Activated CD4-positive, alpha-beta T cell treated with anti-CD3 and anti-CD28 coated beads for 36 hours (primary cell): ENCODE measurements around the gene KCNMA1. TPM values are rescaled to one million over a fixed set of nuclear protein-coding genes. Genes with fewer than 3 reads are reported as not detected.

Experiments
- ATAC-seq: fragments of 200-7000 bp; cut with Tn5 transposase; one replicate; pipeline ENCODE4 v1.10.0; 2021; ENCODE audit warnings: mild to moderate bottlenecking, moderate library complexity
- CTCF ChIA-PET: fragments of 350-600 bp; sonication (Branson Sonifier 250); formaldehyde crosslinking; loops from one replicate; lab custom pipeline; 2021; ENCODE audit warnings: antibody characterized with exemption; lab: Charles Lee
- POLR2A ChIA-PET: fragments of 350-600 bp; sonication (Branson Sonifier 250); formaldehyde crosslinking; loops from one replicate; lab custom pipeline; 2021; ENCODE audit warnings: antibody characterized with exemption, inconsistent platforms; lab: Charles Lee
- DNase-seq: peaks from one replicate; pipeline ENCODE4 v3.0.0-alpha.2; 2020
- H3K27ac Mint-ChIP-seq: one replicate; pipeline ENCODE4 v1.8.0; 2021; ENCODE audit warnings: mixed read lengths
- H3K27me3 Mint-ChIP-seq: one replicate; pipeline ENCODE4 v1.8.0; 2021; ENCODE audit warnings: mixed read lengths
- H3K36me3 Mint-ChIP-seq: one replicate; pipeline ENCODE4 v1.8.0; 2021; ENCODE audit warnings: low read depth, mixed read lengths
- H3K4me1 Mint-ChIP-seq: one replicate; pipeline ENCODE4 v1.8.0; 2021; ENCODE audit warnings: mixed read lengths
- H3K4me3 Mint-ChIP-seq: one replicate; pipeline ENCODE4 v1.8.0; 2021; ENCODE audit warnings: mild to moderate bottlenecking, moderate library complexity, mixed read lengths
- H3K9me3 Mint-ChIP-seq: one replicate; pipeline ENCODE4 v1.8.0; 2021; ENCODE audit warnings: low read depth, mixed read lengths
- intact Hi-C, 2 experiments: fragments of 100-400 bp; cut with DNase I in 1 of 2; cut with micrococcal nuclease in 1 of 2; formaldehyde crosslinking; loops; one replicate each; pipeline versions ENCODE4 v1.14.2 to v1.15.1; 2022 to 2024; cut with DNase I, micrococcal nuclease
- total RNA-seq, 2 experiments: library from RNA; stranded (reverse); gene quantifications; one replicate each; pipeline ENCODE4 v1.2.3, GENCODE V29; 2021

The KCNMA1 gene
- total RNA-seq, 2 experiments from 2014 or later: 0.18 TPM; not detected in 1

DNA sequence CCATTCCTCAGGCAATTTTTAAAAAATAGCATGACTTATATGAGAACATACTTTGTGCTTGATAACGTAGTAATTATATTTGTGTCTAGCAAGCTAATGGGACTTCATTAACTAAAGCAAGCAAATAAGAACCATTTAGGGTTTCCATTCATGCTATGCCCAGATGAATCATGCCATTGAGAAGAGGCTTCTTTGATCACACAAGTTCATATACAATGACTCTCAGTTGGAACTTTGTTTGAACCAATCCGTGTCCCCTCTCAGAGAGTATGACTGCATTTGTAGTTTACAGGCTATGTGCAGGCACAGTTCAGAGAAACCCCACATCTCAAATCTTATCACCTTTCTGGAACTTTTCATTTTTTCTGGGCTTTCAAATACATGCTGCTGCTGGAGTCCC lies 614.2 kb downstream of the KCNMA1 start:
- DNase-seq (no peak), ATAC-seq (no peak)
- no peaks in the 10 kb centered on the region for H3K4me1 Mint-ChIP-seq
- H3K27me3 Mint-ChIP-seq: peaks cover 6% of the 10 kb centered on the region
- ChIA-PET CTCF (interaction anchor here (1.8 kb wide), 1 partner anchor 18 kb away, joined by 4 read pairs; no protein-coding TSS in a partner anchor), POLR2A (no interaction called here)
- no peaks in the 10 kb centered on the region for H3K9me3 Mint-ChIP-seq
- intact Hi-C loops: no loop called here
- H3K36me3 Mint-ChIP-seq: no peaks in the 10 kb centered on the region
- H3K4me3 Mint-ChIP-seq: no peak overlapping the region
- H3K27ac Mint-ChIP-seq: no peak overlapping the region

GRCh38 chr10:77022671-77023070 lies 614.9 kb downstream of the KCNMA1 start:
- no peak overlapping the region for H3K4me3 Mint-ChIP-seq
- DNase-seq (no peak), ATAC-seq (no peak)
- H3K4me1 Mint-ChIP-seq: no peaks in the 10 kb centered on the region
- ChIA-PET CTCF (interaction anchor here (1.8 kb wide), 1 partner anchor 17 kb away, joined by 4 read pairs; no protein-coding TSS in a partner anchor), POLR2A (no interaction called here)
- peaks cover 4% of the 10 kb centered on the region for H3K27me3 Mint-ChIP-seq
- no peak overlapping the region for H3K27ac Mint-ChIP-seq
- H3K36me3 Mint-ChIP-seq: no peaks in the 10 kb centered on the region
- no peaks in the 10 kb centered on the region for H3K9me3 Mint-ChIP-seq
- intact Hi-C loops: no loop called here

DNA sequence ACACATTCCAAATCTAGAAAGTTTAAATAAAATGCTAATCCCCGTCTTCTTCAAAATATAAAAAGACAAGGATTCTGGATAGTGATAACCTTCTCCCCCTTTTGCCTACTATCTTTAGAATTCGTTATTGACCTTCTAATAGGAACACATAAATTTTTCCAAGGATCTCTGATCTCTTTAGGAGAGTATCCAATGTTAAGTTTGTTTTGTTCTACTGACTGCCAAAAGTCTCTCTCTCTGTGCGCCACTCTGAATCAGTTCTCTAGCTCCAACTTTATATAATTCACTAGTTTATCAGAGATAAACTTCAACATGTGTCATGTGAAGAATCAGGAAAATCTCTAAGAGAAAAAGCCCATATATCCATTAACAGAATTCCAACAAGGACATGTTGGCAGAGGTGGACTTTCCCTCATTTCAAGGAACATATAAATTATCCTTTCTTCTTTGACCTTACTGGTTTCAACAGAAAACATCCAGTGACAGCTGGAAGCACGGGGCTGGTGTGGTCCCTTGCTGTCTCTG lies 615.6 kb downstream of the KCNMA1 start:
- no peak for DNase-seq
- ATAC-seq: no peak
- Mint-ChIP-seq H3K4me1 (no peaks in the 10 kb centered on the region), H3K9me3 (no peaks in the 10 kb centered on the region), H3K4me3 (no peak overlapping the region), H3K27me3 (peaks cover 4% of the 10 kb centered on the region), H3K27ac (no peak overlapping the region), H3K36me3 (no peaks in the 10 kb centered on the region)
- intact Hi-C loops: no loop called here
- ChIA-PET POLR2A (no interaction called here), CTCF (interaction anchor here (1.8 kb wide), 1 partner anchor 17 kb away, joined by 4 read pairs; no protein-coding TSS in a partner anchor)

GRCh38 chr10:77020426-77021040 lies 617.1 kb downstream of the KCNMA1 start:
- no peaks in the 10 kb centered on the region for H3K36me3 Mint-ChIP-seq
- no peak for DNase-seq
- H3K27me3 Mint-ChIP-seq: peaks cover 2% of the 10 kb centered on the region
- ChIA-PET CTCF (interaction anchor here (0.6 kb wide), 1 partner anchor 42 kb away, joined by 7 read pairs; no protein-coding TSS in a partner anchor), POLR2A (no interaction called here)
- no peak for ATAC-seq
- H3K9me3 Mint-ChIP-seq: no peaks in the 10 kb centered on the region
- intact Hi-C loops: no loop called here
- H3K27ac Mint-ChIP-seq: no peak overlapping the region
- H3K4me1 Mint-ChIP-seq: no peaks in the 10 kb centered on the region
- H3K4me3 Mint-ChIP-seq: no peak overlapping the region

DNA sequence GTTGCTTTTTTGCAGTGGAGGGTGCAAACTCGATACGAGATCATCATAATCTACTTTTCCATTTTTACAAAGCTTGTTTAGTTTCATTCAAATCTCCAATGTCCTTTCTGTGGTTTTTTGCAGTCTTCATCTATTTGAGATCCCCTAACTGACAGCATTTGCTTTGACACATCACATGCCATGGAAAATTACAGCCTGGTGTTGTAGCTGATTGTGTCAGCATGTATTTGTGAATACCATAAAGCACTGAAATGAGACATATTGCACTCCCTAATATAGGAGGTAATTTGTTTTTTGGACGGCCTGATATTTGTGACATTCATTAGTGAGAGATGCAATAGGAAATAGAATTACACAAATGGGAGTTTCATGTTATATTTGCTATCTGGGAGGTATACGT lies 620.8 kb downstream of the KCNMA1 start:
- Mint-ChIP-seq H3K9me3 (no peaks in the 10 kb centered on the region), H3K27ac (no peak overlapping the region), H3K27me3 (peaks cover 3% of the 10 kb centered on the region), H3K4me1 (no peaks in the 10 kb centered on the region), H3K36me3 (no peaks in the 10 kb centered on the region), H3K4me3 (no peak overlapping the region)
- intact Hi-C loops: no loop called here
- CTCF ChIA-PET: interaction anchor here (1.7 kb wide), 1 partner anchor 20 kb away, joined by 6 read pairs; no protein-coding TSS in a partner anchor
- DNase-seq (no peak), ATAC-seq (no peak)
- POLR2A ChIA-PET: no interaction called here

DNA sequence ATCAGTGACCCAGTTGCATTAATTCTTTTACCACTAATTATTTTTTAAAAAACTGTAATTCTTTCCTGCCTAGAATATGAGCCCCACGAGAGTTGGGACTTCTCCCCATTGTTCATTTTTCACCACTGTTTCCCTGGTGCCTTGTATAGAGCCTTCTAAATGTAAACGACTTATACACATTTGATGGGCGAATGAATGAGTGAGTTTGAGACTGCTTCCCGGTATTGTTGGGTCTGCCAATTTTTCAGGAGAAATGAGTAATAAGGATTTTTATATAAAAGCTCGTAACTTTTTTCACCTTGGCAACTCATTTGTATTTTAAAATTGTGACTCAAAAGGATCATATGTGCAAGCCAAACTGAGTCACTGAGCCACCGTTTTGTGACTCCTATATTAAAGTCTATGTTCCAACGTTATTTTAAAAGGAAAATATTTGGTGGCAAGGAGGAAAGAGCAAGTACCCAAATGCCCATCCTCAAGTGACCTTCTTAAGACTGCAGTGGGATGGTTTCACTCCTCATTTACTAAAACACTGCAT lies 621.3 kb downstream of the KCNMA1 start:
- no peaks in the 10 kb centered on the region for H3K36me3 Mint-ChIP-seq
- no peak overlapping the region for H3K27ac Mint-ChIP-seq
- ATAC-seq (no peak), DNase-seq (no peak)
- intact Hi-C loops: no loop called here
- peaks cover 3% of the 10 kb centered on the region for H3K27me3 Mint-ChIP-seq
- ChIA-PET CTCF (interaction anchor here (1.7 kb wide), 1 partner anchor 21 kb away, joined by 6 read pairs; no protein-coding TSS in a partner anchor), POLR2A (no interaction called here)
- H3K9me3 Mint-ChIP-seq: no peaks in the 10 kb centered on the region
- H3K4me1 Mint-ChIP-seq: no peaks in the 10 kb centered on the region
- H3K4me3 Mint-ChIP-seq: no peak overlapping the region

DNA sequence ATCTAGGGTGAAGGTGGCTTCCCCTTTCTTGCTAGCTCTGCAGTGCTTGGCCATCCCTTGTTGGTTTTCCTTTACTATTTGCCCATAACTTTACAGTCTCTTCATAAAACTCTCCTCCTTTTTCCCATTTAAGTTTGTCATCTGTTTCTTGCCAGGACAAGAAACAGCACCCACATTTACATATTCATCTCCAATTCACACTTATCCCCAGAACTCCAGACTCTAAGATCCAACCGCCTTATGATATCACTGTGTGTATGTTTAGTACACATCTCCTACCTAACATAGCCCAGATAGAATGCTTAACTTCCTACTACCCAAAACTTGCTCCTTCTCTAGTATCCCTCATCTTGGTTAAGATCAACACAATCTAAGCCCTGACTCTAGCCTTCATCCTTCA lies 622.2 kb downstream of the KCNMA1 start:
- POLR2A ChIA-PET: no interaction called here
- Mint-ChIP-seq H3K4me3 (no peak overlapping the region), H3K27ac (no peak overlapping the region), H3K27me3 (peaks cover 3% of the 10 kb centered on the region), H3K9me3 (no peaks in the 10 kb centered on the region), H3K36me3 (no peaks in the 10 kb centered on the region), H3K4me1 (no peaks in the 10 kb centered on the region)
- DNase-seq (no peak), ATAC-seq (no peak)
- CTCF ChIA-PET: no interaction called here
- intact Hi-C loops: no loop called here

- Mint-ChIP-seq H3K36me3 (no peaks in the 10 kb centered on the region), H3K4me3 (no peak overlapping the region), H3K4me1 (peaks cover under 1% of the 10 kb centered on the region), H3K27ac (no peak overlapping the region), H3K27me3 (peaks cover 3% of the 10 kb centered on the region), H3K9me3 (no peaks in the 10 kb centered on the region)
- POLR2A ChIA-PET: no interaction called here
- ATAC-seq (no peak), DNase-seq (no peak)
- CTCF ChIA-PET: no interaction called here
- intact Hi-C loops: no loop called here
These were observed 624.7 kb downstream of the KCNMA1 start for GRCh38 chr10:77012812-77013500.

DNA sequence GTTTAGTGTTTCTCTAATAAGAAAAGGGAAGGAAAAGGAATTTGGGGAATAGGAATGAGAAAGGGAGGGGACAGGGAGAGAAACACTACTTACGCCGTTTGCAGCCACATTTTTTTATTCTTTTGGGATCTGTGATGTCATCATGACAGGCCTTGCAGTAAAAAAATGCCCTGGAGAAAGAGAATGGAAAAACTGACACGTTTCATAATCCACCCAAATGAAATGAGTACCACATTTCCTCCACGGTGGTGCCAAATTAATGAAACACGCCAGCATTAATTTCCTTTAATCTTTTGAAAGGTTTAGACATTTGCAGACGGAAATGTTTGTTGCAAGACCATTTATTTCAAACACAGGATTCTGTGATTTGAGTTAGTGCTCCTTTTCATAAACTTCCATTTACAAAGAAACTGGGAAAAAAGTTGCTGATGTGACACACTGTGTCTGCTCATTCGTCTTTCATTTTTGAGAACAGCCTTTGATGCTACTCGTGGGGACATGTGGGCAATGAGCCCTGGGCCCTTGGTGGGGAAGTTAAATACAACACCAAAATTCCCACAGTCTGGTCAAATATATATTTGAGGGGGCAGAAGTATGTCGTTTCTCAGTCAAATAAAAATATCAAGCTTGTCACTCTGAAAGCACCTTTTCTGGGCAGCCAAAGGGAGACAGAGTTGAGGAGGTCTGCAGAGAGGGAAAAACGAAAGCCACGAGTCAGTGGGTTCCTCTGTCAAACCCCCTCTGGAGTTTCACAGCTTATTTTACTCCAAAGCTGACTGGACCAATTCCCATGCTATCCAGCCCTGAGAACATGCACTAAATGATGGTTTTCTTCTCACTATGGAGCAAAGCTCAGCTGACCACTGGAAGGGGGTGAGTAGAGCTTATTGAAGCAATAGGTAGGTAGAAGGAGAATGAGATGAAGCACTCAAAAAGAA lies 625.5 kb downstream of the KCNMA1 start:
- Mint-ChIP-seq H3K27me3 (peaks cover 3% of the 10 kb centered on the region), H3K9me3 (no peaks in the 10 kb centered on the region), H3K36me3 (no peaks in the 10 kb centered on the region), H3K4me1 (peaks cover 2% of the 10 kb centered on the region), H3K27ac (no peak overlapping the region), H3K4me3 (no peak overlapping the region)
- POLR2A ChIA-PET: no interaction called here
- intact Hi-C loops: no loop called here
- CTCF ChIA-PET: no interaction called here
- ATAC-seq: no peak
- DNase-seq: no peak

- ChIA-PET POLR2A (no interaction called here), CTCF (no interaction called here)
- Mint-ChIP-seq H3K27me3 (peaks cover 2% of the 10 kb centered on the region), H3K36me3 (no peaks in the 10 kb centered on the region), H3K4me3 (no peak overlapping the region), H3K27ac (no peak overlapping the region), H3K4me1 (peaks cover 2% of the 10 kb centered on the region), H3K9me3 (no peaks in the 10 kb centered on the region)
- ATAC-seq (no peak), DNase-seq (no peak)
- intact Hi-C loops: no loop called here
These were observed 627.2 kb downstream of the KCNMA1 start for GRCh38 chr10:77010430-77010829.

DNA sequence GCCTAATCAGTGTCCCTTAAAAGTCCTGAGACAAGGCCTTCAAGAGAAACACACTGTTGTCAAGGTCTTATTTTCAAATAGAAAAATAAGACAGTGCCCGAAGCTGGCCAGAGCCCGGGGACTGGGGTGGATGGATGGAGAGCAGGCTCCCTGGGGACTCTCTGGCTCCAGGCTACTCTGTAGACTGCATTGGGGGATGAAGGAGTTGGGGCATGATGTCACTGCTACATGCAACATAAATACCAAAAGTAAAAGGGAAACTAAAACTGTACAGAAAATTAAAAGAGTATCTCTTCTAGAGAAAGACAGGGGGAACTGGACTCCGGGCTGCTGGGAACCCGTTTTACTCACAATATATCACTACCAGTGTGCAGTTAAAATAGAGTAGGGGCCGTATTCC lies 629.8 kb downstream of the KCNMA1 start:
- H3K27me3 Mint-ChIP-seq: peaks cover 2% of the 10 kb centered on the region
- DNase-seq (no peak), ATAC-seq (no peak)
- no peaks in the 10 kb centered on the region for H3K9me3 Mint-ChIP-seq
- H3K4me1 Mint-ChIP-seq: peaks cover 2% of the 10 kb centered on the region
- ChIA-PET CTCF (interaction anchor here (1.5 kb wide), 1 partner anchor 10 kb away, joined by 4 read pairs; no protein-coding TSS in a partner anchor), POLR2A (no interaction called here)
- intact Hi-C loops: no loop called here
- H3K36me3 Mint-ChIP-seq: no peaks in the 10 kb centered on the region
- no peak overlapping the region for H3K4me3 Mint-ChIP-seq
- H3K27ac Mint-ChIP-seq: no peak overlapping the region
